ENCODE measurements around the gene BCL11A.

The BCL11A gene

DNA sequence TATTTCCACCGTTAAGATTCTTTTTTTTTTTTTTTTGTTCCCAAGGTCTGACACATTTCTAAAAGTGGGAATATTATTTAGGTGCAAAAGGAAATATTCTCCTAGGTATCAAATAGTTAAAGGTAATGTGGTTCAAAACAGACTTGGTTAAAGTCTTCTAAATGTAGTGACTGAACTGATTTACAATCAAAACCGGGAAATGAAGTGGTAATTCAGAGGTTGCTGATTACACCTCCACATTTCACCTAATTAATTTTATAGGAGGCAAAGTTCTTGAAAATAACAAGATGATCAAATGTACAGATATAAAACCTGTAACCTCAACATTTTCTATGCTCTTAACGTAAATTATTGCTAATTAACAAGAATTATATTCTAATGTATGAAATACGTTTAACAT is 5.1 kb downstream of the BCL11A start:
- no peak overlapping the region; the same call in 1 of the 2 replicates for H3K4me3 ChIP-seq (ENCODE audit: low read depth, low read length)
- TF ChIP-seq, protein P1, sequence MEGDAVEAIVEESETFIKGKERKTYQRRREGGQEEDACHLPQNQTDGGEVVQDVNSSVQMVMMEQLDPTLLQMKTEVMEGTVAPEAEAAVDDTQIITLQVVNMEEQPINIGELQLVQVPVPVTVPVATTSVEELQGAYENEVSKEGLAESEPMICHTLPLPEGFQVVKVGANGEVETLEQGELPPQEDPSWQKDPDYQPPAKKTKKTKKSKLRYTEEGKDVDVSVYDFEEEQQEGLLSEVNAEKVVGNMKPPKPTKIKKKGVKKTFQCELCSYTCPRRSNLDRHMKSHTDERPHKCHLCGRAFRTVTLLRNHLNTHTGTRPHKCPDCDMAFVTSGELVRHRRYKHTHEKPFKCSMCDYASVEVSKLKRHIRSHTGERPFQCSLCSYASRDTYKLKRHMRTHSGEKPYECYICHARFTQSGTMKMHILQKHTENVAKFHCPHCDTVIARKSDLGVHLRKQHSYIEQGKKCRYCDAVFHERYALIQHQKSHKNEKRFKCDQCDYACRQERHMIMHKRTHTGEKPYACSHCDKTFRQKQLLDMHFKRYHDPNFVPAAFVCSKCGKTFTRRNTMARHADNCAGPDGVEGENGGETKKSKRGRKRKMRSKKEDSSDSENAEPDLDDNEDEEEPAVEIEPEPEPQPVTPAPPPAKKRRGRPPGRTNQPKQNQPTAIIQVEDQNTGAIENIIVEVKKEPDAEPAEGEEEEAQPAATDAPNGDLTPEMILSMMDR (IDR thresholded peaks at IDR 0.05; ENCODE audit: insufficient read depth, low read depth, low read length, missing control alignments): no peak
- DNase-seq (ENCODE audit: low read depth): no peak

DNA sequence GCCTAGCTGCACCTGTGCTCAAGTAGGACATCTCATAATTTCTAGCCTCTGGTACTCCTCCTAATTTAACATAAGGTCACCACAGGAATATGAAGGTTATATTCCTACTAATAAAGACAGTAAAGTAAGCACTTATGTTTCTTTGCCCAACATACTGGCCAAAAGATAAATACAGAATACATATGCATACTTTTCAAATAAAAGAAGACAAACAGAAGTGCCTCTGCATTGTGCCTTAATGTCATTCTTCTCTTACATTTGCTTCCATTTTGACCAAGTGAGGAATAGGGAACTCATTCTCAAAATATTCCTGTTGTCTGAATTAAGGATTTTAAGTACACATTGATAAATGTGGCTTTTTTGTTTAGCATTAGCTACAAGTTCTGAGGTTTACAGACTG is 5.6 kb downstream of the BCL11A start:
- no peak for DNase-seq (ENCODE audit: low read depth)
- TF ChIP-seq, protein P1 (IDR thresholded peaks at IDR 0.05; ENCODE audit: insufficient read depth, low read depth, low read length, missing control alignments): no peak
- no peak overlapping the region for H3K4me3 ChIP-seq (ENCODE audit: low read depth, low read length)

DNA sequence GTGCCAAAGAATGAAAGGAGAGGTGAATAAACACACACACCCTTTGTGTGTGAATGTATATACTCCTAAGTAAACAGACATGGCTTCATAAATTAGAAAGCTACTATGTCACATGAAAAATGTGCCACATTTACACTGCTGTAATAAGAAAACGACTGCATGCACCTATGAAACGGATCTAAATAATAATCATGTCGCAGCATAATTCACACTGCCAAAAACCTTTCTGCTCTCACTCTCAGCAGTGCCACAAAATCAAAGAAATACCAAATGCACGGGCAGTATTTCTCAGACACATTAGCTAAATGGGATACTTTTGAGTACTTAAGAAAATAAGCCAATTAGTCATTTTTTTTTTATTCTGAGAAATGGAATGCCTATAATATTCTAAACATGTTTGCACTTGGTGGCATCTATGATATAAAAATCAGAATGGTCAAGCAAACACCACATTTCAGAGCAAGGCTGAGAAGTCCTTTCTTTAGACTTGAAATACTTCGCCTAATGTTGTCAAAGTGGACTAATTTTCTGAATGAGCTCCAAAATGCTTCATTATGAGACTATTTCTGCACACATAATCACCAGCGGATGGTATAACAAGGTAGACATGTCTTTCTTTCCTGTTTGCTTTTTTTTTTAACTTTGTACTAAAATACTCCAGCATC is 6.6 kb downstream of the BCL11A start:
- TF ChIP-seq, protein P1 (IDR thresholded peaks at IDR 0.05; ENCODE audit: insufficient read depth, low read depth, low read length, missing control alignments): no peak
- no peak overlapping the region for H3K4me3 ChIP-seq (ENCODE audit: low read depth, low read length)
- no peak for DNase-seq (ENCODE audit: low read depth)

GRCh38 chr2:60544954-60545560 is 8.4 kb downstream of the BCL11A start:
- TF ChIP-seq, protein P1 (IDR thresholded peaks at IDR 0.05; ENCODE audit: insufficient read depth, low read depth, low read length, missing control alignments): no peak
- peak; percentile 40 for DNase-seq (ENCODE audit: low read depth)
- no peak overlapping the region for H3K4me3 ChIP-seq (ENCODE audit: low read depth, low read length)

DNA sequence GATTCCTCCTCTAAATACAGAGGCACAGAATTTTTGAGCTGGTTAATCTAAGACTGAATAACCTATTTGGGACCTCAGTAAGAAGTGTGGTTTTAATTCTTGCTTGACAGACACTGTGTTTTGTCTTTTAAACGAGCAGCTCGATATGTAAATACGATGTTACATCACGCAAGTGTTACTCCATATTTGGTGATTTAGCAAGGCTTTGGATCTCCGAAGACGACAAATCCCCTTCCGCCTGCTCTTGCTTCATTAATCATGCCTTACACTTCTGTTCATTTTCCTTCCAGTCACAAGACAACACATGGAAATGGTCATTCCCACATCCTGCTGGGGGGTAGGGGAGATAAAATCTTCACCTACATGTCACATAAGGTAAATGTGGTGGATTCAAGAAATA is 9.4 kb downstream of the BCL11A start:
- no peak overlapping the region for H3K4me3 ChIP-seq (ENCODE audit: low read depth, low read length)
- no peak for DNase-seq (ENCODE audit: low read depth)

DNA sequence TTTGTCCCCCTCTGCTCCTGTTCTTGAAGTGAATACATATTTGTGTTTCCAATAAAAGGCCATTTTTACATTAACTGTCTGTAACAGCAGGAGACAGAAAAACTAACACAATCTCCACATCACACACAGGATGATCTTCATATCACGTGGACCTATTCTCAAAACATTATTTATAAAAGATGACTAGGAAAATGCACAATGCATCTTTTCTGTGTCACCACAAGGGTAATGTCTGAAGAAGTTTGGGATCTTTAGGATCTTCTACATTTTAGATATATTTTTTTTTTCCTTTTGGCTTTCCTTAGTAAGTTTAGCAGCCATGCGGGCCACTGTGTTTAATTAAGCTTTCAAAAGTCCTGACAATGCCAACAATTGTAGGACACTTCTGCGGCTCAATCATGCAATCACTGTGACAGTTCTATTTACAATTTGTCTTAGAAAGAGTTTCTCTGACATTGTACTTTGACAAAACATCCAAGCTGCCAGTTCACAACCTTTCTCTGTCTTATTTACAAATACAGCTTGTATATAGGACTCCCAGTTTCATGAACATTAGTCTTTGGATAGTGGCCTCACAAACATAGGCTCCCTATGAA is 12.3 kb downstream of the BCL11A start:
- H3K4me3 ChIP-seq (ENCODE audit: low read depth, low read length): no peak overlapping the region
- no peak for DNase-seq (ENCODE audit: low read depth)
- TF ChIP-seq, protein P1 (IDR thresholded peaks at IDR 0.05; ENCODE audit: insufficient read depth, low read depth, low read length, missing control alignments): no peak

More for the DNA sequence above, 9.4 kb downstream of the BCL11A start:
- TF ChIP-seq, protein P1 (IDR thresholded peaks at IDR 0.05; ENCODE audit: insufficient read depth, low read depth, low read length, missing control alignments): no peak
